Measurements from ENCODE around the gene GNGT1. TPM values are rescaled to one million over a fixed set of nuclear protein-coding genes. Genes with fewer than 3 reads are reported as not detected.

Gene GNGT1
- total and polyA plus RNA-seq, 8 donors = 0.07 TPM; not detected in 7

GRCh38 chr7:93866886-93867285 lies 39.5 kb upstream of the GNGT1 start:
- Histone ChIP-seq H3K27me3 (no peaks in the 10 kb centered on the region), H3K4me3 (no peak overlapping the region), H3K4me1 (no peaks in the 10 kb centered on the region), H3K9me3 (no peaks in the 10 kb centered on the region), H3K36me3 (no peaks in the 10 kb centered on the region), H3K27ac (no peak overlapping the region)
- no peak for DNase-seq
- ATAC-seq = no peak
- no peak for TF ChIP-seq CTCF (IDR thresholded peaks at IDR 0.05)
- intact Hi-C loops (cut with DNase I) = no loop called here

- ATAC-seq = no peak
- Histone ChIP-seq H3K4me3 (no peak overlapping the region), H3K27me3 (no peaks in the 10 kb centered on the region), H3K36me3 (no peaks in the 10 kb centered on the region), H3K4me1 (no peaks in the 10 kb centered on the region), H3K27ac (no peak overlapping the region), H3K9me3 (no peaks in the 10 kb centered on the region)
- no peak for TF ChIP-seq CTCF (IDR thresholded peaks at IDR 0.05)
- intact Hi-C loops (cut with DNase I) = no loop called here
- DNase-seq = no peak
These were observed 32.3 kb upstream of the GNGT1 start for GRCh38 chr7:93873998-93874574.

- intact Hi-C loops (cut with DNase I) = no loop called here
- DNase-seq (no peak), ATAC-seq (no peak)
- H3K36me3 ChIP-seq = no peaks in the 10 kb centered on the region
- no peaks in the 10 kb centered on the region for H3K4me1 ChIP-seq
- no peaks in the 10 kb centered on the region for H3K27me3 ChIP-seq
- H3K9me3 ChIP-seq = peaks cover 0 to 4% of the 10 kb centered on the region in 2 donors
- no peak overlapping the region for H3K4me3 ChIP-seq
- TF ChIP-seq CTCF (IDR thresholded peaks at IDR 0.05) = no peak
- no peak overlapping the region for H3K27ac ChIP-seq
These were observed 28.6 kb upstream of the GNGT1 start for GRCh38 chr7:93877742-93878141.

- ATAC-seq (no peak), DNase-seq (no peak)
- Histone ChIP-seq H3K36me3 (no peaks in the 10 kb centered on the region), H3K27ac (no peak overlapping the region), H3K4me1 (no peaks in the 10 kb centered on the region), H3K9me3 (peaks cover 0 to 4% of the 10 kb centered on the region in 2 donors), H3K27me3 (no peaks in the 10 kb centered on the region), H3K4me3 (no peak overlapping the region)
- TF ChIP-seq CTCF (IDR thresholded peaks at IDR 0.05) = no peak
- intact Hi-C loops (cut with DNase I) = no loop called here
These were observed 27.0 kb upstream of the GNGT1 start for GRCh38 chr7:93879356-93879755.

- ATAC-seq (no peak), DNase-seq (no peak)
- Histone ChIP-seq H3K27me3 (no peaks in the 10 kb centered on the region), H3K4me3 (no peak overlapping the region), H3K9me3 (peaks cover 0 to 4% of the 10 kb centered on the region in 2 donors), H3K36me3 (no peaks in the 10 kb centered on the region), H3K27ac (no peak overlapping the region), H3K4me1 (no peaks in the 10 kb centered on the region)
- intact Hi-C loops (cut with DNase I) = no loop called here
- no peak for TF ChIP-seq CTCF (IDR thresholded peaks at IDR 0.05)
These were observed 23.9 kb upstream of the GNGT1 start for GRCh38 chr7:93882468-93882867.

All from left lung (tissue), 10 donors.